NB4 (cell line): ENCODE measurements around the gene RNU7-1.

Experiments
- CTCF ChIP-seq: IDR thresholded peaks from one replicate; pipeline ENCODE4 v1.5.1; 2012; ENCODE audit warnings: low read depth, low read length
- POLR2A ChIP-seq: IDR thresholded peaks from 2 replicates; pipeline ENCODE4 v1.6.1; 2011; ENCODE audit warnings: mild to moderate bottlenecking; ENCODE audit not compliant: insufficient read length; ENCODE audit errors: extremely low read depth
- TF ChIP-seq, protein P1 (sequence below): IDR thresholded peaks from 2 replicates; pipeline ENCODE4 v1.6.1; 2011; ENCODE audit warnings: low read depth, low read length

DNA sequence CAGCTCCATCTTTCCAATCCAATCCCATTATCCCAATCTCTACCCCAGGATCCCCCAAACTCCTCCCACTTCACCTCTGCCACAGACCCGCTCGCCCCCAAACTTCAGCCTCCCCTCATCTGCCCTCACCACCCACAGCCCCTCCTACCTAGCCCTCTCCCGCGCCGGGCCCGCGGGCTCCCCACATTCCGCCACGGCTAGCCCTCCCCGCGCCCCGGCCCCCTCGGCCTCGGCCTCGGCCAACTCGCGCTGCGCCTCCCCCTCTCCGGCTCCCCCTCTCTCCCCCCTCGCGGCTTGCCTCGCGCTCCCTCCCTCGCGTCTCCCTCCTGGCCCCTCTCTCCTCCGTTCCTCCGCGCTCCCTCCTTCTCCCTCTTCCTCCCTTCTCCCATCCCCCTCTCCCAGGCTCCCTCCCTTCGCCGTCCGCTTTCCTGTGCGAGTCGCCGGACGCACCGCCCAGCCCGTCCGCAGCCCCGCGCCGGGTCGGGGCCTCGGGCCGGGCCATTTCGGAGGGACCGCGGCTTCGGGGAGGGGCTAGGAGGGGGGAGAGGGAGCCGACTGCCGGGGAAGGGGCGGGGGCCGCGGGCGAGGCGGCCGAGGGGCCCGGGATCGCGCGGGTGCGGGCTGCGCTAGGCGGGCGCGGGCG is 16.1 kb upstream of the RNU7-1 start, which contains the start of gene ATN1:
- TF ChIP-seq CTCF: no peak
- TF ChIP-seq POLR2A: peak; percentile 29
- TF ChIP-seq, protein P1, sequence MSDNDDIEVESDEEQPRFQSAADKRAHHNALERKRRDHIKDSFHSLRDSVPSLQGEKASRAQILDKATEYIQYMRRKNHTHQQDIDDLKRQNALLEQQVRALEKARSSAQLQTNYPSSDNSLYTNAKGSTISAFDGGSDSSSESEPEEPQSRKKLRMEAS: no peak
